ENCODE results near the gene KCNK10. TPM values are rescaled to one million over a fixed set of nuclear protein-coding genes. Genes with fewer than 3 reads are reported as not detected.

KCNK10 gene
- total RNA-seq, 2 donors from 2014 or later, result not detected

DNA sequence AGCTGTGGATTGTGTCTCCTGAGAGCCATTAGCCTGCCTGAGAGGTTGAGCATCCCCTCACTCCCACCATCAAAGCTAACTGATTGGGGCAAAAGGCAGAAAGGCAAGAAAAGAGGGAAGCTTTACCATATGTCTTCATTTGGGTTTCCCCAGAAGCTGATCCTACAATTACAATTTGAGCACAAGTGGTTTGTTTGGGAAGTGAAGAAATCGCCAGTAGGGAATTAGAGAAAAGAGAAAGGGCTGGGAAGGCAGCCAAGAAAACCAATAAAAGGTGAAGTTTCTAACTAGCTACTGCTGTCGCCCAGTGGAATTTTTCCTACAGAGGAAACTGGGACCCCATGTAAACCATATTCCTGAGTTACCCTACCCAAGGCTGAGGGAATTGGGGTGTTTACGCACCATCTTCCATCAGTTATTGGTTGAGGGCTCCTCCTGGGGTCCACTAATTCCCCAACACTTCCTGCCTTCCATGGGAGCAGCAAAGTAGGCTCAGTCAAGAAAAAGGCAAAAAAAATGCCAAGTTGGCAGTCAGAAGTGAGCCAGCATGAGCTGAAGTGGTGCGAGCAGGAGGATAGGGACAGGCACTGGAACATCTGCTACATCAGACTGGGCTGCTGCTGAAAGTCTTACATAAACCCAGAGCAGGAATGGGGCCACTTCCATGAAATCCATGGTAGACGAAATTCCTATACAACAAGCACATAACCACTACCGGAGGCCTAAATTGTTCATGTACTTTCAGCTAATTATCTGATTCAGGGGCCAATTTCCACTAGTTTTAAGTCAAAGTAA is 17.3 kb downstream of the KCNK10 start:
- no peak for DNase-seq (ENCODE audit: low spot score)
- no peaks in the 10 kb centered on the region for H3K27me3 ChIP-seq
- no peaks in the 10 kb centered on the region for H3K4me1 ChIP-seq
- no peaks in the 10 kb centered on the region for H3K9me3 ChIP-seq
- TF ChIP-seq, protein P1, sequence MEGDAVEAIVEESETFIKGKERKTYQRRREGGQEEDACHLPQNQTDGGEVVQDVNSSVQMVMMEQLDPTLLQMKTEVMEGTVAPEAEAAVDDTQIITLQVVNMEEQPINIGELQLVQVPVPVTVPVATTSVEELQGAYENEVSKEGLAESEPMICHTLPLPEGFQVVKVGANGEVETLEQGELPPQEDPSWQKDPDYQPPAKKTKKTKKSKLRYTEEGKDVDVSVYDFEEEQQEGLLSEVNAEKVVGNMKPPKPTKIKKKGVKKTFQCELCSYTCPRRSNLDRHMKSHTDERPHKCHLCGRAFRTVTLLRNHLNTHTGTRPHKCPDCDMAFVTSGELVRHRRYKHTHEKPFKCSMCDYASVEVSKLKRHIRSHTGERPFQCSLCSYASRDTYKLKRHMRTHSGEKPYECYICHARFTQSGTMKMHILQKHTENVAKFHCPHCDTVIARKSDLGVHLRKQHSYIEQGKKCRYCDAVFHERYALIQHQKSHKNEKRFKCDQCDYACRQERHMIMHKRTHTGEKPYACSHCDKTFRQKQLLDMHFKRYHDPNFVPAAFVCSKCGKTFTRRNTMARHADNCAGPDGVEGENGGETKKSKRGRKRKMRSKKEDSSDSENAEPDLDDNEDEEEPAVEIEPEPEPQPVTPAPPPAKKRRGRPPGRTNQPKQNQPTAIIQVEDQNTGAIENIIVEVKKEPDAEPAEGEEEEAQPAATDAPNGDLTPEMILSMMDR (IDR thresholded peaks at IDR 0.05), result no peak
- no peaks in the 10 kb centered on the region for H3K36me3 ChIP-seq
- H3K4me3 ChIP-seq, result no peak overlapping the region
- H3K27ac ChIP-seq, result no peak overlapping the region

DNA sequence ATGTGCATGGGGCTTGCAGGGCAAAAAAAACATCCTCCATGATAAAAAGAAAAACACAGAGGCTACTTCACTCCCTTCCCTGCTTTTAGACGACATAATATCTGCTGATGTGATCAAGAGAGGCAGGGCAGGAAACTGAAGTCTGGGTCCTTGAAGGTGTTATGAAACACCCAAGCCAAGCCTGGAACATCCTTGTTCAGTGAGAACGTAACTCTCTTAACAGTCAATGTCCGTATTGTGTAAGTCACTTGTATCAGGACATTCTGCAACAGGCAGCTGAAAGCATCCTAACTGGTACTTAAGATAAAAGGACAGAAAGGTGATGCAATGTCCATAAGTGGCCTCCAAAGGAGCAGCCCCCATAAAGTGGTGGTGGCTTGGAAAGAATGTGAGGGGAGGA is 20.0 kb downstream of the KCNK10 start:
- Histone ChIP-seq H3K27me3 (no peaks in the 10 kb centered on the region), H3K4me1 (no peaks in the 10 kb centered on the region), H3K9me3 (no peaks in the 10 kb centered on the region), H3K4me3 (no peak overlapping the region), H3K27ac (no peak overlapping the region), H3K36me3 (no peaks in the 10 kb centered on the region)
- TF ChIP-seq, protein P1 (IDR thresholded peaks at IDR 0.05), result no peak
- DNase-seq (ENCODE audit: low spot score), result no peak

DNA sequence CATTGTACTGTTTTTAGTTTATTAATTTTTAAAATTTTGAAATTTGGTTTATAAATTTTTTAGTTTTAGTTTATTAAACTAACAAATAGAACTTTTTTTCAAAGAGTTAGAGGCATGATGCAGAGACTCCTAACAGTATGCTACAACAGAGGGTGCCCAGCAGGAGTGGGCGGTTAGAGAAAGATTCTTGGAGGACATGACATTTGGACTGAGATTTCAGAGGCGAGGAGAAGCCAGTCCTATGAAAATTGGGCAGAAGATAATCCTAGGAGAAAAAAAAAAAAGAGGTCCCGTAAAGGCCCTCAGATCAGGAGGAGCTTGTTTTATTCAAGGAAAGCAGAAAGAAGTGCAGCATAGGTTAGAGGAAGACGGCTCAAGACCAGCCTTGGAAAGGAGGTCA is 21.7 kb downstream of the KCNK10 start:
- TF ChIP-seq, protein P1 (IDR thresholded peaks at IDR 0.05), result no peak
- Histone ChIP-seq H3K27ac (no peak overlapping the region), H3K4me1 (no peaks in the 10 kb centered on the region)

DNA sequence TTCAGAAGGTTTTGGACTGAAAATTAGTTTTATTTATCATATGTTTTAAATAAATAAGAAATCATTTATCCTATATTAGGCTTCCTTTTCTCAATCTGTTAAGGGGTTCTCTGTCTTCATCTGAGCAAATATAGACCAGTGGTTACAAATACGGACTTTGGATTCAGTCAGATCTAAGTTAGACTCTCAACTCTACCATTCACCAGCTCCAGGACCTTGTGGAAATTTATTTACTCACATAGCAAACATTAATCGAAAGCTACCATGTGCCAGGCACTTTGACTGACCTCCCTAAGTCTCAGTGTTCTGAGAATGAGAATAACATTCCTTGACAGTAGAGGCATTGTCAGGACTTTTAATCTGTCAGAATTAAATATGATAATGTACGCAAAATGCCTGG is 22.3 kb downstream of the KCNK10 start:
- H3K4me1 ChIP-seq, result no peaks in the 10 kb centered on the region
- no peak for DNase-seq (ENCODE audit: low spot score)
- H3K27me3 ChIP-seq, result no peaks in the 10 kb centered on the region
- H3K9me3 ChIP-seq, result no peaks in the 10 kb centered on the region
- no peaks in the 10 kb centered on the region for H3K36me3 ChIP-seq
- TF ChIP-seq, protein P1 (IDR thresholded peaks at IDR 0.05), result no peak
- H3K4me3 ChIP-seq, result no peak overlapping the region
- no peak overlapping the region for H3K27ac ChIP-seq

More for the DNA sequence above, 21.7 kb downstream of the KCNK10 start:
- Histone ChIP-seq H3K27me3 (no peaks in the 10 kb centered on the region), H3K36me3 (no peaks in the 10 kb centered on the region), H3K9me3 (no peaks in the 10 kb centered on the region), H3K4me3 (no peak overlapping the region)
- no peak for DNase-seq (ENCODE audit: low spot score)

DNA sequence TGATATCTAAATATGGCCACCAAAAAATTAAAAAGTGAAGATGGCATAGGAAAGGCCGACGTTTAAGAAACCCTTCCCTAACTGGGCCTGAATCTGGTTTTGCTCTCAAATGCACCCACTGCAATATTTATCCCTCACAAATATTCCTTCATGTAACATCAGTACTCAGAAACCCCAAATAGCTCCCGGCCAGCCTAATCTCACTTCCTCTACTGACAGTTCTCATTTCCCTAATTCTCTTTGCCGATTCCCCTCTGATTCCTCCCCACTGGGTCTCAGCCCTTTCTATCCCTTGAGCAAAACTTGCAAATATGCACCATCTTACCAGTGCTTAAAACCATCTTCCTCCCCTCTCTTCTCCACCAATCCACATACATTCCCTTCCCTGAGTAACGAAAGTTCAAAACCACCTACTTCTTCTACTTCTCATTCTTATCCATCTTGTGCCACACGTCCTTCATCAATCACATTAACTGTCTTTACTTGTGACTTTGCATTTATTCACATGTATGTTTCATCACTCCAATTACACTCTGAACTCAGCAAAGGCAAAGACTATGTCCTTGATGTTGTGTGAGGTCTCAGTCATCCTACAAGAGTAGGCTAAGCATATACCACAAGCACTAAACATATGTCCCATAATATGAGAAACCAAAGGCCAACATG is 23.1 kb downstream of the KCNK10 start:
- Histone ChIP-seq H3K36me3 (no peaks in the 10 kb centered on the region), H3K4me3 (no peak overlapping the region), H3K4me1 (no peaks in the 10 kb centered on the region), H3K27me3 (no peaks in the 10 kb centered on the region), H3K9me3 (no peaks in the 10 kb centered on the region), H3K27ac (no peak overlapping the region)
- TF ChIP-seq, protein P1 (IDR thresholded peaks at IDR 0.05), result no peak
- no peak for DNase-seq (ENCODE audit: low spot score)
